Right lobe of liver (tissue), 4 donors: Measurements from ENCODE around the gene ST14.

ENCODE experiments used
- CTCF ChIP-seq, 4 donors: fragments of 200-600 bp in 3 of 4; fragments of 450-650 bp in 1 of 4; IDR thresholded peaks; one replicate each; pipeline versions ENCODE4 v1.5.1 to v1.8.0; 2016 to 2022; ENCODE audit warnings: antibody characterized with exemption in 4 of 4, mild to moderate bottlenecking in 2 of 4
- POLR2A ChIP-seq: fragments of 450-650 bp; IDR thresholded peaks from one replicate; pipeline ENCODE4 v1.6.1; 2017; ENCODE audit warnings: antibody characterized with exemption, mild to moderate bottlenecking
- donor health status: DM: no; HTN: no; CAD: no.
- donor health status: DM: no; HTN: no; CAD: no.
- donor health status: DM: no; HTN: yes; CAD: no.

GRCh38 chr11:130249371-130249770 lies 89.8 kb downstream of the ST14 start:
- TF ChIP-seq CTCF (IDR thresholded peaks at IDR 0.05), result no peak
- TF ChIP-seq POLR2A, result no peak
